Midbrain (tissue), 1 donor: ENCODE data around the gene GPRIN2.

Source experiments
- DNase-seq: peaks from one replicate; lab custom pipeline; 2025; lab: John Stamatoyannopoulos, UW

Gene GPRIN2

GRCh38 chr10:46549171-46550075 is 7.0 kb downstream of the GPRIN2 start:
- no peak for DNase-seq

- DNase-seq, result no peak
Observed at GRCh38 chr10:46548498-46549090, 7.9 kb downstream of the GPRIN2 start.

GRCh38 chr10:46547541-46548497 is 8.6 kb downstream of the GPRIN2 start:
- no peak for DNase-seq

- DNase-seq, result no peak
Observed at GRCh38 chr10:46546591-46547540, 9.6 kb downstream of the GPRIN2 start.

- DNase-seq, result no peak
Observed at GRCh38 chr10:46545861-46546590, 10.4 kb downstream of the GPRIN2 start.

GRCh38 chr10:46544989-46545791 is 11.3 kb downstream of the GPRIN2 start:
- no peak for DNase-seq

GRCh38 chr10:46543466-46544377 is 12.7 kb downstream of the GPRIN2 start:
- DNase-seq, result no peak

- DNase-seq, result no peak
Observed at GRCh38 chr10:46542567-46543465, 13.6 kb downstream of the GPRIN2 start.

- DNase-seq, result no peak
Observed at GRCh38 chr10:46541735-46542566, 14.5 kb downstream of the GPRIN2 start.

GRCh38 chr10:46541017-46541661 is 15.3 kb downstream of the GPRIN2 start:
- no peak for DNase-seq

GRCh38 chr10:46540412-46541016 is 15.9 kb downstream of the GPRIN2 start:
- no peak for DNase-seq

GRCh38 chr10:46539596-46540411 is 16.7 kb downstream of the GPRIN2 start:
- no peak for DNase-seq

- DNase-seq, result no peak
Observed at GRCh38 chr10:46538717-46539426, 17.6 kb downstream of the GPRIN2 start.

- no peak for DNase-seq
Observed at GRCh38 chr10:46538155-46538554, 18.3 kb downstream of the GPRIN2 start.
